H9 (cell line): ENCODE results near the gene FBLN1. TPM values are rescaled to one million over a fixed set of nuclear protein-coding genes. Genes with fewer than 3 reads are reported as not detected.

Experiments used
- DNase-seq: peaks from one replicate; pipeline ENCODE4 v3.0.0-alpha.2; 2017
- H2AFZ ChIP-seq: one replicate; pipeline ENCODE4 v1.6.1; 2013; ENCODE audit warnings: mild to moderate bottlenecking, low read length, control low read depth, moderate library complexity
- H2AK5ac ChIP-seq: 2 replicates; pipeline ENCODE4 v1.6.1; 2013; ENCODE audit warnings: low read length, control low read depth, mixed read lengths; ENCODE audit not compliant: insufficient read length
- H2BK120ac ChIP-seq: one replicate; pipeline ENCODE4 v1.6.1; 2013; ENCODE audit warnings: low read depth, mild to moderate bottlenecking, low read length, control low read depth, inconsistent platforms; ENCODE audit not compliant: poor library complexity, severe bottlenecking
- H2BK12ac ChIP-seq: 2 replicates; pipeline ENCODE4 v1.6.1; 2013; ENCODE audit warnings: low read length, control low read depth, mixed read lengths, low read depth; ENCODE audit not compliant: insufficient read length
- H2BK15ac ChIP-seq: 2 replicates; pipeline ENCODE4 v1.6.1; 2013; ENCODE audit warnings: low read depth, low read length, control low read depth
- H2BK20ac ChIP-seq: one replicate; pipeline ENCODE4 v1.6.1; 2013; ENCODE audit warnings: low read depth, mild to moderate bottlenecking, low read length, control low read depth, inconsistent platforms; ENCODE audit not compliant: poor library complexity, severe bottlenecking
- H2BK5ac ChIP-seq: 2 replicates; pipeline ENCODE4 v1.6.1; 2013; ENCODE audit warnings: low read length, control low read depth, mixed read lengths; ENCODE audit not compliant: insufficient read length
- H3K14ac ChIP-seq: 2 replicates; pipeline ENCODE4 v1.6.1; 2013; ENCODE audit warnings: low read length, control low read depth; ENCODE audit not compliant: insufficient read depth
- H3K18ac ChIP-seq: 2 replicates; pipeline ENCODE4 v1.6.1; 2013; ENCODE audit warnings: low read depth, mild to moderate bottlenecking, mixed read lengths, low read length, control low read depth; ENCODE audit not compliant: insufficient read length
- H3K23ac ChIP-seq: 2 replicates; pipeline ENCODE4 v1.6.1; 2013; ENCODE audit warnings: low read length, control low read depth, mixed read lengths, low read depth; ENCODE audit not compliant: insufficient read length
- H3K23me2 ChIP-seq: 2 replicates; pipeline ENCODE4 v1.6.1; 2013; ENCODE audit warnings: low read depth, mild to moderate bottlenecking, mixed read lengths, low read length, control low read depth; ENCODE audit not compliant: insufficient read length, poor library complexity, severe bottlenecking
- H3K27ac ChIP-seq: 2 replicates; pipeline ENCODE4 v1.5.1; 2013; ENCODE audit warnings: low read length, control low read depth, mixed read lengths, low read depth; ENCODE audit not compliant: insufficient read length
- H3K27me3 ChIP-seq: 2 replicates; pipeline ENCODE4 v1.6.1; 2013; ENCODE audit warnings: low read length, control low read depth, inconsistent platforms; ENCODE audit not compliant: insufficient read depth
- H3K4ac ChIP-seq: 2 replicates; pipeline ENCODE4 v1.6.1; 2013; ENCODE audit warnings: low read depth, mild to moderate bottlenecking, control low read depth, inconsistent platforms, low read length, moderate library complexity
- H3K4me1 ChIP-seq: 2 replicates; pipeline ENCODE4 v1.6.1; 2013; ENCODE audit warnings: low read length, control low read depth, inconsistent platforms; ENCODE audit not compliant: insufficient read depth
- H3K4me2 ChIP-seq: 2 replicates; pipeline ENCODE4 v1.6.1; 2013; ENCODE audit warnings: low read length, control low read depth, mixed read lengths; ENCODE audit not compliant: insufficient read length, insufficient read depth
- H3K56ac ChIP-seq: 2 replicates; pipeline ENCODE4 v1.6.1; 2013; ENCODE audit warnings: low read depth, mild to moderate bottlenecking, mixed read lengths, low read length, control low read depth; ENCODE audit not compliant: insufficient read length
- H3K79me1 ChIP-seq: 2 replicates; pipeline ENCODE4 v1.6.1; 2013; ENCODE audit warnings: low read depth, mild to moderate bottlenecking, moderate library complexity, low read length, control low read depth, inconsistent platforms; ENCODE audit not compliant: insufficient read depth, poor library complexity, severe bottlenecking
- H3K79me2 ChIP-seq: 2 replicates; pipeline ENCODE4 v1.6.1; 2013; ENCODE audit warnings: low read length, control low read depth, inconsistent platforms; ENCODE audit not compliant: insufficient read depth
- H3K9ac ChIP-seq: 2 replicates; pipeline ENCODE4 v1.6.1; 2013; ENCODE audit warnings: low read length, control low read depth, mixed read lengths; ENCODE audit not compliant: insufficient read length; ENCODE audit errors: extremely low read depth
- H3K9me3 ChIP-seq: one replicate; pipeline ENCODE4 v1.6.1; 2013; ENCODE audit warnings: low read depth, low read length, inconsistent platforms; ENCODE audit not compliant: control insufficient read depth
- H3T11ph ChIP-seq: one replicate; pipeline ENCODE4 v1.6.1; 2013; ENCODE audit warnings: mild to moderate bottlenecking, low read length, control low read depth, inconsistent platforms
- H4K20me1 ChIP-seq: one replicate; pipeline ENCODE4 v1.6.1; 2013; ENCODE audit not compliant: control insufficient read depth, insufficient read length, insufficient read depth
- H4K5ac ChIP-seq: 2 replicates; pipeline ENCODE4 v1.6.1; 2013; ENCODE audit warnings: low read depth, mild to moderate bottlenecking, mixed read lengths, low read length, control low read depth; ENCODE audit not compliant: insufficient read length
- H4K8ac ChIP-seq: replicated peaks from 2 replicates; pipeline ENCODE4 v1.6.1; 2013; ENCODE audit warnings: low read length, control low read depth, mixed read lengths, low read depth; ENCODE audit not compliant: insufficient read length
- H4K91ac ChIP-seq: 2 replicates; pipeline ENCODE4 v1.6.1; 2013; ENCODE audit warnings: low read depth, mild to moderate bottlenecking, moderate library complexity, mixed read lengths, low read length, control low read depth; ENCODE audit not compliant: insufficient read length
- H3K27ac Mint-ChIP-seq, 3 experiments: 2 replicates in 2 of 3; 3 replicates in 1 of 3; pipeline ENCODE4 v1.8.0; 2020 to 2021; ENCODE audit warnings: mixed read lengths in 3 of 3, mild to moderate bottlenecking in 1 of 3, moderate library complexity in 1 of 3
- H3K27me3 Mint-ChIP-seq: 2 replicates; pipeline ENCODE4 v1.8.0; 2021; ENCODE audit warnings: low read depth, mild to moderate bottlenecking, moderate library complexity, mixed read lengths
- H3K36me3 Mint-ChIP-seq, 3 experiments: 2 replicates in 2 of 3; 3 replicates in 1 of 3; pipeline ENCODE4 v1.8.0; 2020 to 2021; ENCODE audit warnings: low read depth in 3 of 3, mixed read lengths in 3 of 3; ENCODE audit not compliant: insufficient read depth in 1 of 3
- H3K4me1 Mint-ChIP-seq, 2 experiments: 2 replicates each; pipeline ENCODE4 v1.8.0; 2020; ENCODE audit warnings: mixed read lengths in 2 of 2
- H3K4me3 Mint-ChIP-seq, 2 experiments: 2 replicates in 1 of 2; 3 replicates in 1 of 2; pipeline ENCODE4 v1.8.0; 2020 to 2021; ENCODE audit warnings: mild to moderate bottlenecking in 2 of 2, mixed read lengths in 2 of 2, moderate library complexity in 1 of 2
- H3K9me3 Mint-ChIP-seq, 2 experiments: 2 replicates in 1 of 2; 3 replicates in 1 of 2; pipeline ENCODE4 v1.8.0; 2020; ENCODE audit warnings: mild to moderate bottlenecking in 2 of 2, mixed read lengths in 2 of 2, moderate library complexity in 1 of 2
- WGBS: extraction: QIAGEN DNeasy Blood & Tissue Kit; methylation state at CpG from one replicate; pipeline ENCODE4 v1.1.7; 2013; ENCODE audit warnings: missing lambda C conversion rate, low lambda C conversion rate, mixed read lengths; ENCODE audit not compliant: insufficient read length; ENCODE audit errors: extremely low coverage; 5-methylcytosine and 5-hydroxymethylcytosine counted together
- long read RNA-seq: library from polyadenylated mRNA; unstranded; transcript quantifications from one replicate; pipeline ENCODE4 v2.0.0, GENCODE V29; 2020
- total RNA-seq: library from RNA; stranded (reverse); gene quantifications from 2 replicates; pipeline ENCODE4 v1.2.1, GENCODE V29; 2021
- TF ChIP-seq, protein P1 (sequence below): fragments of 200-600 bp; sonication (generic); conservative IDR thresholded peaks from 3 replicates; pipeline ENCODE4 v1.8.0; 2021; ENCODE audit warnings: antibody characterized with exemption, mild to moderate bottlenecking

FBLN1 gene, protein sequence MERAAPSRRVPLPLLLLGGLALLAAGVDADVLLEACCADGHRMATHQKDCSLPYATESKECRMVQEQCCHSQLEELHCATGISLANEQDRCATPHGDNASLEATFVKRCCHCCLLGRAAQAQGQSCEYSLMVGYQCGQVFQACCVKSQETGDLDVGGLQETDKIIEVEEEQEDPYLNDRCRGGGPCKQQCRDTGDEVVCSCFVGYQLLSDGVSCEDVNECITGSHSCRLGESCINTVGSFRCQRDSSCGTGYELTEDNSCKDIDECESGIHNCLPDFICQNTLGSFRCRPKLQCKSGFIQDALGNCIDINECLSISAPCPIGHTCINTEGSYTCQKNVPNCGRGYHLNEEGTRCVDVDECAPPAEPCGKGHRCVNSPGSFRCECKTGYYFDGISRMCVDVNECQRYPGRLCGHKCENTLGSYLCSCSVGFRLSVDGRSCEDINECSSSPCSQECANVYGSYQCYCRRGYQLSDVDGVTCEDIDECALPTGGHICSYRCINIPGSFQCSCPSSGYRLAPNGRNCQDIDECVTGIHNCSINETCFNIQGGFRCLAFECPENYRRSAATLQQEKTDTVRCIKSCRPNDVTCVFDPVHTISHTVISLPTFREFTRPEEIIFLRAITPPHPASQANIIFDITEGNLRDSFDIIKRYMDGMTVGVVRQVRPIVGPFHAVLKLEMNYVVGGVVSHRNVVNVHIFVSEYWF
- total RNA-seq, result 137 and 140 TPM in 2 replicates
- long read RNA-seq, transcript FBLN1-202 (17 exons, 2,896 nt), result minor isoform, 34 of 258 reads
- long read RNA-seq, transcript FBLN1-201 (15 exons, 2,251 nt), result major isoform, 138 of 258 reads
- long read RNA-seq, partial matches to known transcripts, result 54 of 258 reads
- long read RNA-seq, other reads (novel, unspliced or antisense), result 28 of 258 reads

DNA sequence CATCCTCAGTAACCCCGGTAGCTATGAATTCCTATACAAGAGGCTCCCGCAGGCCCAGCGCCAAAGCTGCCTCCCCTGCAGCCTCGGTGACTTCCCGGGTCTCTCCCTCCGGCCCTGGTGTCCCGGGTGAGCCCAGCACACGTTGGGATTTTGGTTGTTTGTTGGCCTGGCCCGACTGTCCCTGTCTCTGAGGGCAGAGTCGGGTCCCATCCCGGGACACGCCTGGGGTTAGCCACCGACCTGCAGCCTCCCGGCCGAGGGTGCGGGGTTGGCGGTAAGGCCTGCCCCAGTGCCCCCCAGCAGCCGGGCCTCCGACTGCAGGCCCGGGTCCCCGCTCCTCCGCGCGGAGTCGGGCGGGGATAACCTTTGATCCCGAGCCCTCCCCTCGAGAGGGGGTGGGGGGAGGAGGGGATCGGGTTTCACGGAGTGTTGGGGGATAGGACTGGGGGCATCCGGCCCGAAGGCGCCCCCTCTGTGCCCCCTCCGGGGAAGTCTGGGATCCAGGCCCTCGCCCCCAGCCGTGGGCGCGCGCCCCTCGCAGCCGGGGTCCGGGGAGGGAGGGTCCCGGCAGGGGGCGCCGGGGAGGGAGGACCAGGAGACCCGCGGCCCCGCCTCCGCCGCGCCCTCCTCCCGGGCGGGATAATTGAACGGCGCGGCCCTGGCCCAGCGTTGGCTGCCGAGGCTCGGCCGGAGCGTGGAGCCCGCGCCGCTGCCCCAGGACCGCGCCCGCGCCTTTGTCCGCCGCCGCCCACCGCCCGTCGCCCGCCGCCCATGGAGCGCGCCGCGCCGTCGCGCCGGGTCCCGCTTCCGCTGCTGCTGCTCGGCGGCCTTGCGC, at the start of gene FBLN1:
Gene FBLN1 (plus strand): TSS at position 669 of the 835 bp plus-strand sequence. CDS start 103 bp downstream, at position 772.
- Histone ChIP-seq H4K20me1 (no peaks in the 10 kb centered on the region), H2BK15ac (no peak within 1 kb of the TSS), H3K4me2 (peak within 1 kb of the TSS; percentile 61), H3K18ac (peak within 1 kb of the TSS; percentile 60), H3K4ac (no peak within 1 kb of the TSS; the same call in 1 of the 2 replicates), H4K8ac (no peak within 1 kb of the TSS), H3K56ac (no peak within 1 kb of the TSS), H2BK5ac (no peak within 1 kb of the TSS), H4K91ac (no peak within 1 kb of the TSS), H2AK5ac (no peak within 1 kb of the TSS), H3K14ac (peak within 1 kb of the TSS; percentile 65), H3K4me1 (peaks cover 6% of the 10 kb centered on the region; the same call in 1 of the 2 replicates), H3K27ac (no peak within 1 kb of the TSS), H2BK20ac (no peak within 1 kb of the TSS), H2BK120ac (no peak within 1 kb of the TSS), H4K5ac (no peak within 1 kb of the TSS), H3K79me2 (peaks cover 14% of the 10 kb centered on the region; the same call in 1 of the 2 replicates), H3K79me1 (no peaks in the 10 kb centered on the region), H3K9ac (peak within 1 kb of the TSS; percentile 43), H3K23me2 (peaks cover 17% of the 10 kb centered on the region), H3K9me3 (no peaks in the 10 kb centered on the region), H3K27me3 (no peaks in the 10 kb centered on the region), H3T11ph (no peak within 1 kb of the TSS), H2BK12ac (no peak within 1 kb of the TSS), H2AFZ (no peak within 1 kb of the TSS), H3K23ac (no peak within 1 kb of the TSS)
- no CpG with 5 or more reads among the region's 89 CpGs for WGBS
- H3K36me3 Mint-ChIP-seq, result peaks cover 0 to 4% (median 3%) of the 10 kb centered on the region in 3 experiments; a peak in 3 of 7 replicates
- peak within 1 kb of the TSS; percentile 83 to 91 for H3K4me3 Mint-ChIP-seq
- peak; percentile 74 for DNase-seq
- peaks cover 0 to 3% of the 10 kb centered on the region in 2 experiments; a peak in 1 of 5 replicates for H3K9me3 Mint-ChIP-seq
- H3K27me3 Mint-ChIP-seq, result peaks cover 6% of the 10 kb centered on the region
- TF ChIP-seq, protein P1, sequence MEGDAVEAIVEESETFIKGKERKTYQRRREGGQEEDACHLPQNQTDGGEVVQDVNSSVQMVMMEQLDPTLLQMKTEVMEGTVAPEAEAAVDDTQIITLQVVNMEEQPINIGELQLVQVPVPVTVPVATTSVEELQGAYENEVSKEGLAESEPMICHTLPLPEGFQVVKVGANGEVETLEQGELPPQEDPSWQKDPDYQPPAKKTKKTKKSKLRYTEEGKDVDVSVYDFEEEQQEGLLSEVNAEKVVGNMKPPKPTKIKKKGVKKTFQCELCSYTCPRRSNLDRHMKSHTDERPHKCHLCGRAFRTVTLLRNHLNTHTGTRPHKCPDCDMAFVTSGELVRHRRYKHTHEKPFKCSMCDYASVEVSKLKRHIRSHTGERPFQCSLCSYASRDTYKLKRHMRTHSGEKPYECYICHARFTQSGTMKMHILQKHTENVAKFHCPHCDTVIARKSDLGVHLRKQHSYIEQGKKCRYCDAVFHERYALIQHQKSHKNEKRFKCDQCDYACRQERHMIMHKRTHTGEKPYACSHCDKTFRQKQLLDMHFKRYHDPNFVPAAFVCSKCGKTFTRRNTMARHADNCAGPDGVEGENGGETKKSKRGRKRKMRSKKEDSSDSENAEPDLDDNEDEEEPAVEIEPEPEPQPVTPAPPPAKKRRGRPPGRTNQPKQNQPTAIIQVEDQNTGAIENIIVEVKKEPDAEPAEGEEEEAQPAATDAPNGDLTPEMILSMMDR, result 0 out of 3 replicates have a peak, but pooled peaks have one; percentile 29
- peak within 1 kb of the TSS; percentile 58 to 96 (median 83); a peak in 6 of 7 replicates for H3K27ac Mint-ChIP-seq
- peaks cover 39 to 49% of the 10 kb centered on the region in 2 experiments for H3K4me1 Mint-ChIP-seq
